SK-N-MC (cell line): Measurements from ENCODE around the gene TMEM164.

Experiments used
- EZH2 ChIP-seq: fragments of 200-600 bp; sonication (generic); IDR thresholded peaks from one replicate; pipeline ENCODE4 v1.6.1; 2017; ENCODE audit warnings: antibody characterized with exemption
- FOXP2 ChIP-seq: optimal IDR thresholded peaks from 2 replicates; pipeline ENCODE3; 2011; ENCODE audit warnings: mild to moderate bottlenecking, moderate library complexity; ENCODE audit not compliant: insufficient read depth; ENCODE audit errors: extremely low read length, control extremely low read depth
- POLR2AphosphoS5 ChIP-seq: IDR thresholded peaks from 2 replicates; pipeline ENCODE4 v1.6.1; 2012; ENCODE audit warnings: mild to moderate bottlenecking, low read depth, low read length, borderline replicate concordance

- TF ChIP-seq EZH2 = no peak
- no peak for TF ChIP-seq POLR2AphosphoS5
- TF ChIP-seq FOXP2 = no peak
Observed at GRCh38 chrX:110006161-110006560, 3.2 kb downstream of the TMEM164 start.
